Activated T-cell treated with anti-CD3 and anti-CD28 coated beads, Interleukin-2, amount 50 U/mL, for 24 hours (primary cell): ENCODE measurements around the gene OR10A6.

Experiments
- DNase-seq: peaks from one replicate; pipeline ENCODE4 v3.0.0-alpha.2; 2020
- H3K27ac Mint-ChIP-seq: 2 replicates; pipeline ENCODE4 v1.8.0; 2020; ENCODE audit warnings: mild to moderate bottlenecking, mixed read lengths
- H3K27me3 Mint-ChIP-seq: 2 replicates; pipeline ENCODE4 v1.8.0; 2020; ENCODE audit warnings: mixed read lengths
- H3K36me3 Mint-ChIP-seq: 2 replicates; pipeline ENCODE4 v1.8.0; 2020; ENCODE audit warnings: low read depth, mixed read lengths
- H3K4me1 Mint-ChIP-seq: 2 replicates; pipeline ENCODE4 v1.8.0; 2020; ENCODE audit warnings: low read depth, mixed read lengths
- H3K4me3 Mint-ChIP-seq: 2 replicates; pipeline ENCODE4 v1.8.0; 2020; ENCODE audit warnings: mild to moderate bottlenecking, moderate library complexity, mixed read lengths
- H3K9me3 Mint-ChIP-seq: 2 replicates; pipeline ENCODE4 v1.8.0; 2020; ENCODE audit warnings: mixed read lengths

OR10A6 gene

GRCh38 chr11:7944123-7944522, 13.1 kb upstream of the OR10A6 start:
- Mint-ChIP-seq H3K36me3 (no peaks in the 10 kb centered on the region), H3K9me3 (peaks cover 18% of the 10 kb centered on the region), H3K4me3 (no peak overlapping the region), H3K4me1 (no peaks in the 10 kb centered on the region), H3K27ac (no peak overlapping the region), H3K27me3 (peaks cover 19% of the 10 kb centered on the region)
- DNase-seq, result no peak

GRCh38 chr11:7941608-7942007, 10.5 kb upstream of the OR10A6 start, which contains the start of gene OR10A3:
OR10A3 (minus strand) TSS chr11:7941708; CDS start chr11:7939520, 2,188 bp downstream.
- no peak within 1 kb of the TSS for H3K4me3 Mint-ChIP-seq

GRCh38 chr11:7941146-7941545, 10.1 kb upstream of the OR10A6 start:
- no peak overlapping the region for H3K27ac Mint-ChIP-seq
- H3K36me3 Mint-ChIP-seq, result no peaks in the 10 kb centered on the region
- H3K4me1 Mint-ChIP-seq, result no peaks in the 10 kb centered on the region
- no peak for DNase-seq
- H3K27me3 Mint-ChIP-seq, result peaks cover 22% of the 10 kb centered on the region
- H3K9me3 Mint-ChIP-seq, result peaks cover 18% of the 10 kb centered on the region
- no peak overlapping the region for H3K4me3 Mint-ChIP-seq

More at GRCh38 chr11:7941608-7942007, 10.5 kb upstream of the OR10A6 start, which contains the start of gene OR10A3:
- no peaks in the 10 kb centered on the region for H3K36me3 Mint-ChIP-seq
- peaks cover 18% of the 10 kb centered on the region for H3K9me3 Mint-ChIP-seq
- peaks cover 18% of the 10 kb centered on the region for H3K27me3 Mint-ChIP-seq
- no peaks in the 10 kb centered on the region for H3K4me1 Mint-ChIP-seq
- no peak for DNase-seq
- no peak within 1 kb of the TSS for H3K27ac Mint-ChIP-seq

GRCh38 chr11:7936615-7937014, 5.5 kb upstream of the OR10A6 start:
- no peak for DNase-seq
- Mint-ChIP-seq H3K27me3 (peaks cover 56% of the 10 kb centered on the region), H3K36me3 (no peaks in the 10 kb centered on the region), H3K4me3 (no peak overlapping the region), H3K4me1 (no peaks in the 10 kb centered on the region), H3K9me3 (no peaks in the 10 kb centered on the region), H3K27ac (no peak overlapping the region)

GRCh38 chr11:7927635-7928034, 3.4 kb downstream of the OR10A6 start:
- Mint-ChIP-seq H3K27ac (no peak overlapping the region), H3K4me1 (no peaks in the 10 kb centered on the region), H3K27me3 (peaks cover 38% of the 10 kb centered on the region), H3K36me3 (no peaks in the 10 kb centered on the region), H3K9me3 (no peaks in the 10 kb centered on the region), H3K4me3 (no peak overlapping the region)
- no peak for DNase-seq

GRCh38 chr11:7924536-7924935, 6.5 kb downstream of the OR10A6 start:
- Mint-ChIP-seq H3K9me3 (no peaks in the 10 kb centered on the region), H3K4me1 (no peaks in the 10 kb centered on the region), H3K4me3 (no peak overlapping the region), H3K27ac (no peak overlapping the region), H3K27me3 (peaks cover 19% of the 10 kb centered on the region), H3K36me3 (no peaks in the 10 kb centered on the region)
- no peak for DNase-seq

GRCh38 chr11:7918141-7918540, 12.9 kb downstream of the OR10A6 start:
- Mint-ChIP-seq H3K36me3 (no peaks in the 10 kb centered on the region), H3K9me3 (no peaks in the 10 kb centered on the region), H3K4me3 (no peak overlapping the region), H3K27ac (no peak overlapping the region), H3K27me3 (peaks cover 2% of the 10 kb centered on the region), H3K4me1 (no peaks in the 10 kb centered on the region)
- no peak for DNase-seq

GRCh38 chr11:7911011-7911410, 20.1 kb downstream of the OR10A6 start:
- Mint-ChIP-seq H3K4me1 (no peaks in the 10 kb centered on the region), H3K9me3 (no peaks in the 10 kb centered on the region), H3K27me3 (peaks cover 28% of the 10 kb centered on the region), H3K4me3 (no peak overlapping the region), H3K36me3 (no peaks in the 10 kb centered on the region), H3K27ac (no peak overlapping the region)
- no peak for DNase-seq

- DNase-seq, result no peak
- Mint-ChIP-seq H3K36me3 (no peaks in the 10 kb centered on the region), H3K4me3 (no peak overlapping the region), H3K9me3 (no peaks in the 10 kb centered on the region), H3K27ac (no peak overlapping the region), H3K4me1 (no peaks in the 10 kb centered on the region), H3K27me3 (peaks cover 34% of the 10 kb centered on the region)
These were observed 20.7 kb downstream of the OR10A6 start for GRCh38 chr11:7910286-7910788.

GRCh38 chr11:7909585-7910285, 21.3 kb downstream of the OR10A6 start:
- Mint-ChIP-seq H3K4me3 (no peak overlapping the region), H3K27me3 (peaks cover 35% of the 10 kb centered on the region), H3K27ac (no peak overlapping the region), H3K36me3 (no peaks in the 10 kb centered on the region), H3K9me3 (no peaks in the 10 kb centered on the region), H3K4me1 (no peaks in the 10 kb centered on the region)
- no peak for DNase-seq

- DNase-seq, result no peak
- Mint-ChIP-seq H3K27ac (no peak overlapping the region), H3K4me3 (no peak overlapping the region), H3K27me3 (peaks cover 44% of the 10 kb centered on the region), H3K36me3 (no peaks in the 10 kb centered on the region), H3K4me1 (no peaks in the 10 kb centered on the region), H3K9me3 (no peaks in the 10 kb centered on the region)
These were observed 23.9 kb downstream of the OR10A6 start for GRCh38 chr11:7907121-7907520.

- DNase-seq, result no peak
- Mint-ChIP-seq H3K4me3 (no peak overlapping the region), H3K4me1 (no peaks in the 10 kb centered on the region), H3K9me3 (no peaks in the 10 kb centered on the region), H3K27me3 (peaks cover 46% of the 10 kb centered on the region), H3K36me3 (no peaks in the 10 kb centered on the region), H3K27ac (no peak overlapping the region)
These were observed 24.6 kb downstream of the OR10A6 start for GRCh38 chr11:7906481-7906880.

GRCh38 chr11:7905961-7906429, 25.1 kb downstream of the OR10A6 start:
- no peaks in the 10 kb centered on the region for H3K36me3 Mint-ChIP-seq
- H3K9me3 Mint-ChIP-seq, result no peaks in the 10 kb centered on the region
- no peaks in the 10 kb centered on the region for H3K4me1 Mint-ChIP-seq
- H3K27ac Mint-ChIP-seq, result no peak overlapping the region
- H3K4me3 Mint-ChIP-seq, result no peak overlapping the region
- H3K27me3 Mint-ChIP-seq, result peaks cover 50% of the 10 kb centered on the region
- DNase-seq, result no peak

- Mint-ChIP-seq H3K36me3 (no peaks in the 10 kb centered on the region), H3K4me3 (no peak overlapping the region), H3K27me3 (peaks cover 53% of the 10 kb centered on the region)
These were observed 25.5 kb downstream of the OR10A6 start for GRCh38 chr11:7905549-7905948.

GRCh38 chr11:7904917-7905316, 26.2 kb downstream of the OR10A6 start:
- H3K9me3 Mint-ChIP-seq, result peaks cover 1% of the 10 kb centered on the region
- DNase-seq, result no peak
- H3K27me3 Mint-ChIP-seq, result peaks cover 52% of the 10 kb centered on the region
- no peak overlapping the region for H3K27ac Mint-ChIP-seq
- H3K36me3 Mint-ChIP-seq, result no peaks in the 10 kb centered on the region
- H3K4me1 Mint-ChIP-seq, result no peaks in the 10 kb centered on the region
- no peak overlapping the region for H3K4me3 Mint-ChIP-seq

More at GRCh38 chr11:7905549-7905948, 25.5 kb downstream of the OR10A6 start:
- no peak overlapping the region for H3K27ac Mint-ChIP-seq
- H3K4me1 Mint-ChIP-seq, result no peaks in the 10 kb centered on the region
- no peaks in the 10 kb centered on the region for H3K9me3 Mint-ChIP-seq
- no peak for DNase-seq
